ENCODE results near the gene SMIM29. TPM values are rescaled to one million over a fixed set of nuclear protein-coding genes. Genes with fewer than 3 reads are reported as not detected.

The SMIM29 gene
- total and polyA plus RNA-seq, 12 donors = 16.0 to 78.2 (median 25.4) TPM

- DNase-seq (no peak), ATAC-seq (no peak)
- intact Hi-C loops (cut with DNase I) = no loop called here
- no peaks in the 10 kb centered on the region for H3K36me3 ChIP-seq
- H3K4me1 ChIP-seq = no peaks in the 10 kb centered on the region
- no peak for TF ChIP-seq CTCF (IDR thresholded peaks at IDR 0.05)
- no peak overlapping the region for H3K4me3 ChIP-seq
- peaks cover 0 to 3% (median 0%) of the 10 kb centered on the region in 7 donors for H3K27me3 ChIP-seq
- no peak overlapping the region for H3K27ac ChIP-seq
- no peaks in the 10 kb centered on the region for H3K9me3 ChIP-seq
- 71 to 73% methylated on average over 2 of the region's 2 CpGs for WGBS, 2 donors
Measured at GRCh38 chr6:34205916-34206315, 42.9 kb downstream of the SMIM29 start.

GRCh38 chr6:34205466-34205865 is 43.3 kb downstream of the SMIM29 start:
- peaks cover 0 to 3% (median 0%) of the 10 kb centered on the region in 7 donors for H3K27me3 ChIP-seq
- H3K9me3 ChIP-seq = no peaks in the 10 kb centered on the region
- ATAC-seq (peak in 2 of 8 donors; percentile 10 to 53), DNase-seq (no peak)
- no peaks in the 10 kb centered on the region for H3K4me1 ChIP-seq
- H3K27ac ChIP-seq = no peak overlapping the region
- no peak for TF ChIP-seq CTCF (IDR thresholded peaks at IDR 0.05)
- H3K36me3 ChIP-seq = no peaks in the 10 kb centered on the region
- 81 to 89% methylated on average over 3 of the region's 3 CpGs for WGBS, 2 donors
- no peak overlapping the region for H3K4me3 ChIP-seq
- intact Hi-C loops (cut with DNase I) = no loop called here

GRCh38 chr6:34204693-34205092 is 44.1 kb downstream of the SMIM29 start:
- Histone ChIP-seq H3K4me3 (no peak overlapping the region), H3K9me3 (no peaks in the 10 kb centered on the region), H3K27me3 (peaks cover 0 to 3% (median 0%) of the 10 kb centered on the region in 7 donors), H3K36me3 (no peaks in the 10 kb centered on the region), H3K4me1 (no peaks in the 10 kb centered on the region), H3K27ac (no peak overlapping the region)
- 82 to 96% methylated on average over 4 of the region's 4 CpGs for WGBS, 2 donors
- no peak for TF ChIP-seq CTCF (IDR thresholded peaks at IDR 0.05)
- ATAC-seq (no peak), DNase-seq (no peak)
- intact Hi-C loops (cut with DNase I) = loop anchor here in 1 of 10 donors (5.0 kb wide), 1 partner anchor 43 kb away; the partner anchor contains the start of gene SMIM29

GRCh38 chr6:34202329-34203201 is 46.2 kb downstream of the SMIM29 start:
- Histone ChIP-seq H3K4me3 (no peak overlapping the region), H3K36me3 (no peaks in the 10 kb centered on the region), H3K4me1 (no peaks in the 10 kb centered on the region), H3K27ac (no peak overlapping the region), H3K27me3 (peaks cover 0 to 3% (median 0%) of the 10 kb centered on the region in 7 donors), H3K9me3 (no peaks in the 10 kb centered on the region)
- ATAC-seq = no peak
- 85 to 89% methylated on average over 20 of the region's 20 CpGs for WGBS, 2 donors
- TF ChIP-seq CTCF (IDR thresholded peaks at IDR 0.05) = no peak
- DNase-seq = no peak
- intact Hi-C loops (cut with DNase I) = loop anchor here in 1 of 10 donors (5.0 kb wide), 1 partner anchor 45 kb away; the partner anchor contains the start of gene SMIM29
